Islet precursor cell (in vitro differentiated cells): ENCODE measurements around the gene CAGE1.
"Not testable (repeated sequence)": the region's sequence is repeated elsewhere in the genome, so short reads cannot be mapped to it uniquely, and the experiment has no call there.

Experiments used
- DNase-seq: peaks from one replicate; pipeline ENCODE4 v3.0.0-alpha.2; 2018

The CAGE1 gene

GRCh38 chr6:7406743-7407142, 17.2 kb upstream of the CAGE1 start:
- no peak for DNase-seq

- DNase-seq, result no peak
Measured at GRCh38 chr6:7404546-7404945, 15.0 kb upstream of the CAGE1 start.

GRCh38 chr6:7402716-7403115, 13.2 kb upstream of the CAGE1 start:
- DNase-seq, result no peak

GRCh38 chr6:7401075-7401474, 11.5 kb upstream of the CAGE1 start:
- DNase-seq, result no peak

- no peak for DNase-seq
Measured at GRCh38 chr6:7392402-7392801, 2.9 kb upstream of the CAGE1 start.

- no peak for DNase-seq
Measured at GRCh38 chr6:7391151-7391550, 1.6 kb upstream of the CAGE1 start.

- no peak for DNase-seq
Measured at GRCh38 chr6:7390226-7390878, 810 bp upstream of the CAGE1 start.

GRCh38 chr6:7389162-7389450, 436 bp downstream of the CAGE1 start:
- no peak for DNase-seq

GRCh38 chr6:7381092-7381491, 8.4 kb downstream of the CAGE1 start:
- no peak for DNase-seq

GRCh38 chr6:7378740-7379139, 10.8 kb downstream of the CAGE1 start:
- no peak for DNase-seq

- DNase-seq, result no peak
Measured at GRCh38 chr6:7377961-7378360, 11.6 kb downstream of the CAGE1 start.

- no peak for DNase-seq
Measured at GRCh38 chr6:7373739-7374138, 15.8 kb downstream of the CAGE1 start.

GRCh38 chr6:7367408-7367807, 22.1 kb downstream of the CAGE1 start:
- DNase-seq, result no peak

GRCh38 chr6:7351916-7352315, 37.6 kb downstream of the CAGE1 start:
- not testable (repeated sequence) for DNase-seq

GRCh38 chr6:7350591-7350990, 39.0 kb downstream of the CAGE1 start:
- not testable (repeated sequence) for DNase-seq

GRCh38 chr6:7347551-7347997, 42.0 kb downstream of the CAGE1 start:
- peak; percentile 98 for DNase-seq

GRCh38 chr6:7344773-7345450, 44.6 kb downstream of the CAGE1 start:
- not testable (repeated sequence) for DNase-seq

- no peak for DNase-seq
Measured at GRCh38 chr6:7343546-7344475, 45.7 kb downstream of the CAGE1 start.

- DNase-seq, result peak; percentile 88
Measured at GRCh38 chr6:7341989-7342742, 47.4 kb downstream of the CAGE1 start.

- DNase-seq, result no peak
Measured at GRCh38 chr6:7341271-7341670, 48.3 kb downstream of the CAGE1 start.

- peak; percentile 82 for DNase-seq
Measured at GRCh38 chr6:7339007-7339732, 50.4 kb downstream of the CAGE1 start.

- DNase-seq, result no peak
Measured at GRCh38 chr6:7338031-7338430, 51.5 kb downstream of the CAGE1 start.
